Psoas muscle (tissue), 8 donors: ENCODE data around the gene ANKMY1. TPM values are rescaled to one million over a fixed set of nuclear protein-coding genes. Genes with fewer than 3 reads are reported as not detected.

Experiments used
- ATAC-seq, 4 donors: fragments of 200-7000 bp; cut with Tn5 transposase; one replicate each; pipeline ENCODE4 v1.9.1; 2020; ENCODE audit warnings: moderate library complexity in 3 of 4, mild to moderate bottlenecking in 2 of 4
- DNase-seq, 2 donors: peaks; one replicate each; pipeline ENCODE4 v3.0.0-alpha.2; 2020
- H3K27ac ChIP-seq: fragments of 200-600 bp; one replicate; pipeline ENCODE4 v1.8.0; 2022
- H3K27me3 ChIP-seq, 3 donors: fragments of 200-600 bp in 1 of 3; one replicate each; pipeline versions ENCODE4 v1.6.1 to v1.8.0; 2013 to 2022; ENCODE audit warnings: low read length in 2 of 3, mild to moderate bottlenecking in 2 of 3, moderate library complexity in 1 of 3; ENCODE audit not compliant: insufficient read depth in 3 of 3
- H3K36me3 ChIP-seq, 2 donors: fragments of 200-600 bp in 1 of 2; one replicate each; pipeline versions ENCODE4 v1.6.1 to v1.8.0; 2013 to 2022; ENCODE audit warnings: low read depth in 1 of 2, mild to moderate bottlenecking in 1 of 2, moderate library complexity in 1 of 2; ENCODE audit not compliant: insufficient read depth in 1 of 2
- H3K4me1 ChIP-seq: fragments of 200-600 bp; one replicate; pipeline ENCODE4 v1.8.0; 2022
- H3K4me3 ChIP-seq: fragments of 200-600 bp; one replicate; pipeline ENCODE4 v1.8.0; 2022; ENCODE audit warnings: mild to moderate bottlenecking
- H3K9me3 ChIP-seq: fragments of 200-600 bp; one replicate; pipeline ENCODE4 v1.8.0; 2022
- WGBS, 3 donors: extraction: QIAGEN DNeasy Blood & Tissue Kit; methylation state at CpG; one replicate each; pipeline versions ENCODE4 v1.1.6 to v1.1.7; 2013; 5-methylcytosine and 5-hydroxymethylcytosine counted together
- intact Hi-C, 2 donors: fragments of 100-400 bp; cut with DNase I; formaldehyde crosslinking; loops; one replicate each; pipeline versions ENCODE4 v1.11.0 to v1.14.2; 2022
- polyA plus RNA-seq, 3 donors: library from polyadenylated mRNA; stranded (reverse); fragments of 200-250 nt; gene quantifications; one replicate each; pipeline ENCODE4 v1.2.3, GENCODE V29; 2013
- total RNA-seq, 4 donors: library from RNA; stranded (reverse); fragmentation: NEBNext Ultra II Directional in 2 of 4; extraction: Animal tissue kit (Norgen Biotek cat#: 25700) in 2 of 4; gene quantifications; one replicate each; pipeline versions ENCODE4 v1.2.1 to v1.2.4, GENCODE V29; 2021 to 2023
- TF ChIP-seq, protein P1 (sequence below): fragments of 200-600 bp; IDR thresholded peaks from one replicate; pipeline ENCODE4 v1.8.0; 2022; ENCODE audit warnings: antibody characterized with exemption
- donor health status: healthy with polysubstance abuse.
- donor health status: DM: no; HTN: no; CAD: no; lungs with moderate emphysema.
- donor health status: Bipolar disorder and iron deficiency.
- donor health status: healthy.
- donor health status: DM: yes; HTN: yes; CAD: no.
- donor health status: DM: no; HTN: no; CAD: no.
- donor health status: DM: no; HTN: no; CAD: no.
- donor health status: DM: yes; HTN: yes; CAD: no.

ANKMY1 gene
- total and polyA plus RNA-seq, 7 donors, result 1.4 to 5.8 (median 3.0) TPM

DNA sequence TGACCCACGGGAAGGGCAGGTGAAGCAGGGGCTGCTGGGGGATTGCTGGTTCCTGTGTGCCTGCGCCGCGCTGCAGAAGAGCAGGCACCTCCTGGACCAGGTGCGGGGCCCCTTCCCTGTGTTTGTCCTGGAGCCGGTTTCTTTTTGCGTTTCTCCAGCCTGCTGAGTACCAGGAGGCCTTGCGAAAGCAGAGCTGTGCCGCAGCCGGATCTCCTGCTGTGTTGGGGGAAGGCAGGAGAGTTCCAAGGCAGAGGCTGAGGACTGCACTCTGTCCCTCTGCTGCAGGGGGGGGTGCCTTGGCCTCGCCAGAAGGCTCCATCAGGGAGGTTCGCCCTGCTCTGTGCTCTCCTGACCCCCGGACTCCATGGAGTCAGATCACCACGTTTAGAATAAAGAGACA, 31.6 kb upstream of the ANKMY1 start:
- no peak for ATAC-seq
- H3K4me1 ChIP-seq, result peaks cover 21% of the 10 kb centered on the region
- intact Hi-C loops, result loop anchor here in 1 of 2 donors (10.0 kb wide), 1 partner anchor 405 kb away; the partner anchor contains the start of gene SNED1
- peaks cover 0 to 47% of the 10 kb centered on the region in 2 donors for H3K36me3 ChIP-seq
- no peak overlapping the region for H3K4me3 ChIP-seq
- WGBS, 3 donors, result 80 to 84% (median 81%) methylated on average over 14 of the region's 14 CpGs
- peak in 1 of 2 donors; percentile 4 for DNase-seq
- no peaks in the 10 kb centered on the region for H3K27me3 ChIP-seq
- TF ChIP-seq, protein P1, sequence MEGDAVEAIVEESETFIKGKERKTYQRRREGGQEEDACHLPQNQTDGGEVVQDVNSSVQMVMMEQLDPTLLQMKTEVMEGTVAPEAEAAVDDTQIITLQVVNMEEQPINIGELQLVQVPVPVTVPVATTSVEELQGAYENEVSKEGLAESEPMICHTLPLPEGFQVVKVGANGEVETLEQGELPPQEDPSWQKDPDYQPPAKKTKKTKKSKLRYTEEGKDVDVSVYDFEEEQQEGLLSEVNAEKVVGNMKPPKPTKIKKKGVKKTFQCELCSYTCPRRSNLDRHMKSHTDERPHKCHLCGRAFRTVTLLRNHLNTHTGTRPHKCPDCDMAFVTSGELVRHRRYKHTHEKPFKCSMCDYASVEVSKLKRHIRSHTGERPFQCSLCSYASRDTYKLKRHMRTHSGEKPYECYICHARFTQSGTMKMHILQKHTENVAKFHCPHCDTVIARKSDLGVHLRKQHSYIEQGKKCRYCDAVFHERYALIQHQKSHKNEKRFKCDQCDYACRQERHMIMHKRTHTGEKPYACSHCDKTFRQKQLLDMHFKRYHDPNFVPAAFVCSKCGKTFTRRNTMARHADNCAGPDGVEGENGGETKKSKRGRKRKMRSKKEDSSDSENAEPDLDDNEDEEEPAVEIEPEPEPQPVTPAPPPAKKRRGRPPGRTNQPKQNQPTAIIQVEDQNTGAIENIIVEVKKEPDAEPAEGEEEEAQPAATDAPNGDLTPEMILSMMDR, result no peak
- no peak overlapping the region for H3K27ac ChIP-seq
- no peaks in the 10 kb centered on the region for H3K9me3 ChIP-seq

DNA sequence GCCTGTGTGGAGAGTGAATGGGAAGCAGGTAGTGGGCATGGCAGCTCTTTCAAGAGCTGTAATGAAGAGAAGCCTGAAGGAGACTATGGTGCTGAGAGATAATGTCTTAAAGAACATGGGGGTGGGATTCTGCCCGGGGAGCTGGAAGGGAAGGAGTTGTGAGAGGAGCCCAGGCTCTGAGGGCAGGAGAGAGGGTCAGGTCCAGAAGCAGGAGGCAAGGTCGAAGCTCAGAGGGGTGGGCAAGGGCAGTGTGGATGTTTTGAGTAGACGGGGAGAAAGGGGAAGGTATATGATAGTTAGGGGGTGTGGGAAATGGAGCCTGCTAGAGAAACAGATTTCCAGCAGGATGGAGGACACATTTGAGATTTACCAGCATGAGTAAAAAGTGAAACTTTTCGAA, 30.9 kb upstream of the ANKMY1 start:
- H3K27me3 ChIP-seq, result no peaks in the 10 kb centered on the region
- 77 to 80% (median 80%) methylated on average over 4 of the region's 4 CpGs for WGBS, 3 donors
- intact Hi-C loops, result loop anchor here in 1 of 2 donors (10.0 kb wide), 1 partner anchor 406 kb away; the partner anchor contains the start of gene SNED1
- no peak overlapping the region for H3K4me3 ChIP-seq
- no peaks in the 10 kb centered on the region for H3K9me3 ChIP-seq
- DNase-seq (peak in 1 of 2 donors; percentile 22), ATAC-seq (no peak)
- no peak overlapping the region for H3K27ac ChIP-seq
- peaks cover 28% of the 10 kb centered on the region for H3K4me1 ChIP-seq
- peaks cover 0 to 42% of the 10 kb centered on the region in 2 donors for H3K36me3 ChIP-seq
- TF ChIP-seq, protein P1, result no peak

DNA sequence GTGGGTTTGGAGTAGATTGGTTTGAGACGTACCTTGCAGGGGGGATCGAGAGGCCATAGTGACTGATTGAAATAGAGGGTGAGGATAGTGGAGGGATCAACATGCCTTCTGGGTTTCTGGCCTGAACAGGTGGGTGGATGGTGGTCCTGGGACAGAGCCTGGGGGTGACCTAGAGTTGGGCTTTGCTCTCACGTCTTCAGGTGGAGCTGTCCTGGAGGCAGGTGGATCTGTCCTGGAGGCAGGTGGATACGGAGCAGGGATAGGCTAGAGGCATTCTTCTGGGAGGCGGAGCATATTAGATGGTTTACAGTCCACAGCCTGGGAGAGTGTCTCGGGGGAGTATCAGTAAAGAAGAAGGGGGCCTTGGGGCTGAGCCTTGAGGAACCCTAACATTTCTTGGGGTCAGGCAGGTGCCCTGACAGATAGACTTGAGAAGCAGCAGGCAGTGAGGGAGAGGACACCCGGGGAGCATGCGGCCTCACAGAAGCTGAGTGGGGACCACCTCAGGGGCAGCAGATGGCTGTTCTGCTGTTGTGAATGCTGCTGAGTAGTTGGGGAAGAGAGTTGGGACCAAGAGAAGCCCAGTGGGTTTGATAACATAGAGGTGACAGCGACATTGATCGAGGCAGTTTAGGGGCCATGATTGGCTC, 30.3 kb upstream of the ANKMY1 start:
- DNase-seq, result peak in 1 of 2 donors; percentile 5
- peaks cover 28% of the 10 kb centered on the region for H3K4me1 ChIP-seq
- WGBS, 3 donors, result 80 to 84% (median 83%) methylated on average over 10 of the region's 10 CpGs
- peaks cover 0 to 36% of the 10 kb centered on the region in 2 donors for H3K36me3 ChIP-seq
- intact Hi-C loops, result loop anchor here in 1 of 2 donors (10.0 kb wide), 1 partner anchor 407 kb away; the partner anchor contains the start of gene SNED1
- no peak for ATAC-seq
- TF ChIP-seq, protein P1, result no peak
- H3K27me3 ChIP-seq, result no peaks in the 10 kb centered on the region
- H3K9me3 ChIP-seq, result no peaks in the 10 kb centered on the region
- H3K4me3 ChIP-seq, result peak overlapping the region; percentile 95
- H3K27ac ChIP-seq, result no peak overlapping the region

DNA sequence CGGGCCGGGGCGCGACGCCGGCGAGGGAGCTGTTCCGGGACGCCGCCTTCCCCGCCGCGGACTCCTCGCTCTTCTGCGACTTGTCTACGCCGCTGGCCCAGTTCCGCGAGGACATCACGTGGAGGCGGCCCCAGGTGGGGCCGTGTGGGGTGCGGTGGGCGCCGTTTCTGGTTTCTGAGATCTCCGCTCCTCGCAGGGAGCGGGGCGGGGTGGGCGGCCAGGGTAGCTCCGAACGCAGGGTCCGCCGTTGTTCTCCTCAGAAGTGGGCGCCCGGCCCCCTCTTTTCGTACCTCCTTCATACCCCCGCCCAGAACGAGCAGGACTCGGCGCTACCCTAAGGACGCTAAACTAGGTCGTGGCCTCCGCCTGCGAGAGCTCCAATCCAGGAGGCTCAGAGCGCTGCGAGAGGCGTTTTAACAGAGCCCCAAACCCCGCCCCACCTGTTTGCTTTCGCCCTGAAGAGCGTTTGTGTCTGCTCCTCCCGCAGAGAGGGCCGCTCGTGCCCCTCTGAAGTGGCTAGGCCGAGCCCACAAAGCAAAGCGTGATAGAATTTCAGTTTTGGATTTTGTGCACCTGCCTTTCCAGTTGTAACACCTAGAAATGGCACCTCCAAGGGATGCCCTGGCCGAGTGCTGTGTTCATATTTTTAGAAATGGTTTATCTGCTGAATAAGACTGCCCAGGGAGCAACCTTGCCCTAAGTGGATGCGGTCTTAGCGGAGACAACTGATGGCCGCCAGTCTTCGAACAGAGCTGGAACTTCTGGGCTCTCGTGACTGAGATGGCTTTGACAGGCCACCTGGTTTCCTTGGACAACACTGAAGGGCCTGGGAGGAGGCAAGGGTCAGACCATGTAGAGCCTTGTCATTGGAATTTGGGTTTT, 29.4 kb upstream of the ANKMY1 start:
- peaks cover 28% of the 10 kb centered on the region for H3K4me1 ChIP-seq
- TF ChIP-seq, protein P1, result no peak
- WGBS, 3 donors, result 3% methylated on average over 41 to 62 of the region's 62 CpGs
- H3K36me3 ChIP-seq, result peaks cover 0 to 29% of the 10 kb centered on the region in 2 donors
- peak overlapping the region; percentile 99 for H3K27ac ChIP-seq
- H3K27me3 ChIP-seq, result no peaks in the 10 kb centered on the region
- intact Hi-C loops, result loop anchor here in 1 of 2 donors (10.0 kb wide), 1 partner anchor 408 kb away; the partner anchor contains the start of gene SNED1
- H3K4me3 ChIP-seq, result peak overlapping the region; percentile 95
- ATAC-seq (peak; percentile 26 to 36 (median 32)), DNase-seq (no peak)
- H3K9me3 ChIP-seq, result no peaks in the 10 kb centered on the region
